CD4-positive, CD25-positive, alpha-beta regulatory T cell (primary cell): ENCODE results near the gene PPP6R2. TPM values are rescaled to one million over a fixed set of nuclear protein-coding genes. Genes with fewer than 3 reads are reported as not detected.
"Not testable (repeated sequence)": the region's sequence is repeated elsewhere in the genome, so short reads cannot be mapped to it uniquely, and the experiment has no call there.

Experiments used
- ATAC-seq, 2 donors: fragments of 150-1000 bp; cut with Tn5 transposase; one replicate each; pipeline ENCODE4 v1.10.0; 2021; ENCODE audit warnings: low read depth in 2 of 2, moderate number of reproducible peaks in 2 of 2, moderate library complexity in 1 of 2
- DNase-seq, 3 donors: peaks; one replicate each; pipeline versions ENCODE4 v3.0.0 to v3.0.0-alpha.2; 2012 to 2022; ENCODE audit warnings: mixed read lengths in 1 of 3
- H3K27ac ChIP-seq: one replicate; pipeline ENCODE4 v1.7.0; 2013; ENCODE audit warnings: mild to moderate bottlenecking, low read length; ENCODE audit not compliant: insufficient read depth, poor library complexity, severe bottlenecking
- H3K27me3 ChIP-seq: one replicate; pipeline ENCODE4 v1.7.0; 2013; ENCODE audit warnings: low read length; ENCODE audit not compliant: control insufficient read depth, insufficient read depth
- H3K36me3 ChIP-seq: one replicate; pipeline ENCODE4 v1.7.0; 2013; ENCODE audit warnings: mild to moderate bottlenecking, low read length, moderate library complexity; ENCODE audit not compliant: control insufficient read depth, insufficient read depth
- H3K4me1 ChIP-seq: 2 replicates; pipeline ENCODE4 v1.7.0; 2013; ENCODE audit warnings: mild to moderate bottlenecking, low read length; ENCODE audit not compliant: insufficient read depth, control insufficient read depth, poor library complexity, severe bottlenecking
- H3K4me3 ChIP-seq: one replicate; pipeline ENCODE4 v1.7.0; 2013; ENCODE audit warnings: low read depth, mild to moderate bottlenecking, low read length, moderate library complexity
- H3K9me3 ChIP-seq, 2 experiments: 1 replicate in 1 of 2; 2 replicates in 1 of 2; pipeline ENCODE4 v1.7.0; 2013; ENCODE audit warnings: low read length in 2 of 2, mild to moderate bottlenecking in 1 of 2, moderate library complexity in 1 of 2; ENCODE audit not compliant: control insufficient read depth in 2 of 2
- H3K27ac Mint-ChIP-seq, 3 donors: one replicate each; pipeline ENCODE4 v1.8.0; 2020 to 2022; ENCODE audit warnings: mild to moderate bottlenecking in 3 of 3, mixed read lengths in 3 of 3, moderate library complexity in 2 of 3
- H3K27me3 Mint-ChIP-seq: one replicate; pipeline ENCODE4 v1.8.0; 2022; ENCODE audit warnings: mild to moderate bottlenecking, mixed read lengths
- H3K36me3 Mint-ChIP-seq: one replicate; pipeline ENCODE4 v1.8.0; 2020; ENCODE audit warnings: mixed read lengths
- H3K4me1 Mint-ChIP-seq, 4 donors: one replicate each; pipeline ENCODE4 v1.8.0; 2020 to 2022; ENCODE audit warnings: mixed read lengths in 4 of 4, mild to moderate bottlenecking in 1 of 4
- H3K4me3 Mint-ChIP-seq, 4 donors: one replicate each; pipeline ENCODE4 v1.8.0; 2020 to 2022; ENCODE audit warnings: mild to moderate bottlenecking in 4 of 4, mixed read lengths in 4 of 4, moderate library complexity in 3 of 4
- H3K9me3 Mint-ChIP-seq, 7 donors: one replicate each; pipeline ENCODE4 v1.8.0; 2020 to 2022; ENCODE audit warnings: mixed read lengths in 7 of 7, mild to moderate bottlenecking in 3 of 7, moderate library complexity in 2 of 7
- polyA plus RNA-seq, 4 donors: library from polyadenylated mRNA; unstranded; fragments of 300-500 nt; fragmentation: Illumina TruSeq; gene quantifications; one replicate each; pipeline ENCODE4 v1.2.3, GENCODE V29; 2021
- total RNA-seq: library from RNA; stranded (reverse); gene quantifications from one replicate; pipeline ENCODE4 v1.2.3, GENCODE V29; 2022

The PPP6R2 gene
- total and polyA plus RNA-seq, 5 donors from 2014 or later = 15.9 to 85.7 (median 17.6) TPM

GRCh38 chr22:50317674-50318073 lies 25.5 kb upstream of the PPP6R2 start:
- no peak overlapping the region for H3K4me3 Mint-ChIP-seq
- DNase-seq (no peak), ATAC-seq (no peak)
- H3K9me3 Mint-ChIP-seq = no peaks in the 10 kb centered on the region
- Histone ChIP-seq H3K36me3 (no peaks in the 10 kb centered on the region), H3K27ac (no peak overlapping the region), H3K4me1 (peaks cover 18% of the 10 kb centered on the region), H3K9me3 (no peaks in the 10 kb centered on the region), H3K4me3 (no peak overlapping the region), H3K27me3 (no peaks in the 10 kb centered on the region)
- no peaks in the 10 kb centered on the region for H3K36me3 Mint-ChIP-seq
- H3K4me1 Mint-ChIP-seq = peaks cover 0 to 18% (median 10%) of the 10 kb centered on the region in 4 donors
- no peak overlapping the region for H3K27ac Mint-ChIP-seq
- H3K27me3 Mint-ChIP-seq = no peaks in the 10 kb centered on the region

- ATAC-seq (no peak), DNase-seq (no peak)
- H3K27ac ChIP-seq = no peak overlapping the region
- no peak overlapping the region for H3K27ac Mint-ChIP-seq
- H3K27me3 Mint-ChIP-seq = no peaks in the 10 kb centered on the region
- no peaks in the 10 kb centered on the region for H3K27me3 ChIP-seq
- no peak overlapping the region for H3K4me3 ChIP-seq
- H3K36me3 ChIP-seq = no peaks in the 10 kb centered on the region
- no peak overlapping the region for H3K4me3 Mint-ChIP-seq
- H3K9me3 Mint-ChIP-seq = no peaks in the 10 kb centered on the region
- peaks cover 0 to 18% (median 10%) of the 10 kb centered on the region in 4 donors for H3K4me1 Mint-ChIP-seq
- no peaks in the 10 kb centered on the region for H3K9me3 ChIP-seq
- no peaks in the 10 kb centered on the region for H3K36me3 Mint-ChIP-seq
- peaks cover 18% of the 10 kb centered on the region for H3K4me1 ChIP-seq
Measured at GRCh38 chr22:50318356-50318697, 24.8 kb upstream of the PPP6R2 start.

GRCh38 chr22:50318698-50319411 lies 24.3 kb upstream of the PPP6R2 start:
- no peak for DNase-seq
- Histone ChIP-seq H3K36me3 (no peaks in the 10 kb centered on the region), H3K4me1 (peaks cover 14% of the 10 kb centered on the region), H3K27ac (no peak overlapping the region), H3K27me3 (no peaks in the 10 kb centered on the region), H3K4me3 (no peak overlapping the region), H3K9me3 (no peaks in the 10 kb centered on the region)
- no peak for ATAC-seq
- Mint-ChIP-seq H3K27me3 (peaks cover 2% of the 10 kb centered on the region), H3K36me3 (no peaks in the 10 kb centered on the region), H3K4me1 (peaks cover 0 to 14% (median 10%) of the 10 kb centered on the region in 4 donors), H3K9me3 (no peaks in the 10 kb centered on the region), H3K4me3 (no peak overlapping the region), H3K27ac (no peak overlapping the region)

GRCh38 chr22:50319503-50319951 lies 23.6 kb upstream of the PPP6R2 start:
- H3K4me3 Mint-ChIP-seq = no peak overlapping the region
- H3K27me3 Mint-ChIP-seq = peaks cover 4% of the 10 kb centered on the region
- H3K36me3 Mint-ChIP-seq = no peaks in the 10 kb centered on the region
- Histone ChIP-seq H3K4me3 (no peak overlapping the region), H3K27ac (no peak overlapping the region), H3K36me3 (no peaks in the 10 kb centered on the region), H3K27me3 (no peaks in the 10 kb centered on the region), H3K9me3 (no peaks in the 10 kb centered on the region), H3K4me1 (peaks cover 7% of the 10 kb centered on the region)
- H3K27ac Mint-ChIP-seq = no peak overlapping the region
- peaks cover 0 to 8% (median 6%) of the 10 kb centered on the region in 4 donors for H3K4me1 Mint-ChIP-seq
- DNase-seq (no peak), ATAC-seq (no peak)
- H3K9me3 Mint-ChIP-seq = no peaks in the 10 kb centered on the region

- Mint-ChIP-seq H3K4me3 (no peak overlapping the region), H3K9me3 (no peaks in the 10 kb centered on the region), H3K27me3 (peaks cover 7% of the 10 kb centered on the region), H3K27ac (no peak overlapping the region), H3K4me1 (peaks cover 0 to 5% (median 4%) of the 10 kb centered on the region in 4 donors), H3K36me3 (no peaks in the 10 kb centered on the region)
- Histone ChIP-seq H3K9me3 (no peaks in the 10 kb centered on the region), H3K36me3 (no peaks in the 10 kb centered on the region), H3K4me1 (peaks cover under 1% of the 10 kb centered on the region), H3K27me3 (no peaks in the 10 kb centered on the region), H3K27ac (no peak overlapping the region), H3K4me3 (no peak overlapping the region)
- DNase-seq = no peak
- no peak for ATAC-seq
Measured at GRCh38 chr22:50320116-50320515, 23.0 kb upstream of the PPP6R2 start.

- Mint-ChIP-seq H3K27ac (no peak overlapping the region), H3K4me1 (peaks cover 0 to 2% (median 1%) of the 10 kb centered on the region in 4 donors), H3K9me3 (no peaks in the 10 kb centered on the region), H3K4me3 (no peak overlapping the region), H3K27me3 (peaks cover 9% of the 10 kb centered on the region), H3K36me3 (no peaks in the 10 kb centered on the region)
- no peak overlapping the region for H3K4me3 ChIP-seq
- H3K9me3 ChIP-seq = no peaks in the 10 kb centered on the region
- H3K27ac ChIP-seq = no peak overlapping the region
- DNase-seq (no peak), ATAC-seq (no peak)
- H3K27me3 ChIP-seq = no peaks in the 10 kb centered on the region
- no peaks in the 10 kb centered on the region for H3K36me3 ChIP-seq
- no peaks in the 10 kb centered on the region for H3K4me1 ChIP-seq
Measured at GRCh38 chr22:50320671-50321325, 22.3 kb upstream of the PPP6R2 start.

GRCh38 chr22:50322382-50323104 lies 20.6 kb upstream of the PPP6R2 start:
- H3K36me3 Mint-ChIP-seq = not testable (repeated sequence)

More at GRCh38 chr22:50322382-50323104, 20.6 kb upstream of the PPP6R2 start:
- not testable (repeated sequence) for H3K4me3 Mint-ChIP-seq, DNase-seq, ATAC-seq, H3K4me3 ChIP-seq, H3K27me3 ChIP-seq, H3K27ac ChIP-seq, H3K36me3 ChIP-seq, H3K9me3 Mint-ChIP-seq, H3K4me1 Mint-ChIP-seq, H3K9me3 ChIP-seq, H3K27ac Mint-ChIP-seq
- peaks cover 11% of the 10 kb centered on the region for H3K4me1 ChIP-seq
- peaks cover 12% of the 10 kb centered on the region for H3K27me3 Mint-ChIP-seq
